Astrocyte (in vitro differentiated cells and primary cell): ENCODE measurements around the gene MMP21. TPM values are rescaled to one million over a fixed set of nuclear protein-coding genes. Genes with fewer than 3 reads are reported as not detected.

Experiments
- DNase-seq: peaks from one replicate; pipeline ENCODE4 v3.0.0-alpha.2; 2010; ENCODE audit warnings: low read depth
- FAIRE-seq: peaks from 2 replicates; lab custom pipeline; 2011; peaks lifted over from hg19 to GRCh38; lab: Jason Lieb, UNC
- H2AFZ ChIP-seq: 2 replicates; pipeline ENCODE4 v1.6.0; 2012; ENCODE audit warnings: low read depth, low read length, inconsistent platforms
- H3K27ac ChIP-seq: 2 replicates; pipeline ENCODE4 v1.5.1; 2011; ENCODE audit warnings: low read depth, low read length, inconsistent platforms
- H3K27me3 ChIP-seq: 2 replicates; pipeline ENCODE4 v1.6.0; 2011; ENCODE audit warnings: low read length, inconsistent platforms; ENCODE audit not compliant: insufficient read depth
- H3K36me3 ChIP-seq: 2 replicates; pipeline ENCODE4 v1.5.1; 2011; ENCODE audit warnings: low read length, inconsistent platforms; ENCODE audit not compliant: insufficient read depth
- H3K4me1 ChIP-seq: 2 replicates; pipeline ENCODE4 v1.5.1; 2011; ENCODE audit warnings: low read length, inconsistent platforms; ENCODE audit not compliant: insufficient read depth
- H3K4me2 ChIP-seq: 2 replicates; pipeline ENCODE4 v1.6.0; 2012; ENCODE audit warnings: low read length, inconsistent platforms
- H3K4me3 ChIP-seq: 2 replicates; pipeline ENCODE4 v1.5.1; 2011; ENCODE audit warnings: low read depth, mild to moderate bottlenecking, low read length, inconsistent platforms; ENCODE audit not compliant: insufficient read depth
- H3K79me2 ChIP-seq: 2 replicates; pipeline ENCODE4 v1.6.0; 2012; ENCODE audit warnings: mild to moderate bottlenecking, low read length, inconsistent platforms; ENCODE audit not compliant: insufficient read depth
- H3K9ac ChIP-seq: 2 replicates; pipeline ENCODE4 v1.6.0; 2012; ENCODE audit warnings: mild to moderate bottlenecking, low read length, inconsistent platforms
- H3K9me3 ChIP-seq: 2 replicates; pipeline ENCODE4 v1.5.1; 2012; ENCODE audit warnings: low read depth, mild to moderate bottlenecking, low read length, inconsistent platforms; ENCODE audit not compliant: insufficient read depth
- H4K20me1 ChIP-seq: 2 replicates; pipeline ENCODE4 v1.6.0; 2012; ENCODE audit warnings: low read length, inconsistent platforms; ENCODE audit not compliant: insufficient read depth
- H3K27ac Mint-ChIP-seq: one replicate; pipeline ENCODE4 v1.8.0; 2021; ENCODE audit warnings: mild to moderate bottlenecking, mixed read lengths; ENCODE audit not compliant: unreplicated experiment
- H3K27me3 Mint-ChIP-seq: one replicate; pipeline ENCODE4 v1.8.0; 2021; ENCODE audit warnings: low read depth, mixed read lengths; ENCODE audit not compliant: unreplicated experiment
- H3K36me3 Mint-ChIP-seq: one replicate; pipeline ENCODE4 v1.8.0; 2021; ENCODE audit warnings: low read depth, mixed read lengths; ENCODE audit not compliant: unreplicated experiment
- H3K4me1 Mint-ChIP-seq: one replicate; pipeline ENCODE4 v1.8.0; 2021; ENCODE audit warnings: low read depth, mixed read lengths; ENCODE audit not compliant: unreplicated experiment
- H3K4me3 Mint-ChIP-seq: one replicate; pipeline ENCODE4 v1.8.0; 2021; ENCODE audit warnings: mild to moderate bottlenecking, moderate library complexity, mixed read lengths; ENCODE audit not compliant: unreplicated experiment
- H3K9me3 Mint-ChIP-seq: one replicate; pipeline ENCODE4 v1.8.0; 2021; ENCODE audit warnings: mild to moderate bottlenecking, mixed read lengths; ENCODE audit not compliant: unreplicated experiment
- EZH2 ChIP-seq: IDR thresholded peaks from 2 replicates; pipeline ENCODE4 v1.6.1; 2012; ENCODE audit warnings: mild to moderate bottlenecking, low read length, inconsistent platforms; ENCODE audit not compliant: insufficient read depth
- total RNA-seq: library from RNA; stranded (reverse); gene quantifications from 2 replicates; pipeline ENCODE4 v1.2.1, GENCODE V29; 2021
- TF ChIP-seq, protein P1 (sequence below): IDR thresholded peaks from 2 replicates; pipeline ENCODE4 v1.5.1; 2011; ENCODE audit warnings: low read depth, mild to moderate bottlenecking, inconsistent platforms, low read length, moderate library complexity; ENCODE audit not compliant: insufficient read depth

Gene MMP21
- total RNA-seq, 1 donor from 2014 or later, result not detected

GRCh38 chr10:125808047-125808446 is 32.4 kb upstream of the MMP21 start:
- DNase-seq (no peak), FAIRE-seq (no peak)
- Mint-ChIP-seq H3K27ac (no peak overlapping the region), H3K4me1 (peaks cover 7% of the 10 kb centered on the region), H3K27me3 (no peaks in the 10 kb centered on the region), H3K9me3 (no peaks in the 10 kb centered on the region), H3K36me3 (peaks cover 33% of the 10 kb centered on the region), H3K4me3 (no peak overlapping the region)
- H3K36me3 ChIP-seq, result peaks cover 19% of the 10 kb centered on the region
- no peak overlapping the region for H3K4me3 ChIP-seq
- no peaks in the 10 kb centered on the region for H3K79me2 ChIP-seq
- no peak overlapping the region for H3K9ac ChIP-seq
- no peaks in the 10 kb centered on the region for H3K27me3 ChIP-seq
- no peak overlapping the region for H3K27ac ChIP-seq
- H3K9me3 ChIP-seq, result no peaks in the 10 kb centered on the region
- no peak for TF ChIP-seq EZH2
- TF ChIP-seq, protein P1, sequence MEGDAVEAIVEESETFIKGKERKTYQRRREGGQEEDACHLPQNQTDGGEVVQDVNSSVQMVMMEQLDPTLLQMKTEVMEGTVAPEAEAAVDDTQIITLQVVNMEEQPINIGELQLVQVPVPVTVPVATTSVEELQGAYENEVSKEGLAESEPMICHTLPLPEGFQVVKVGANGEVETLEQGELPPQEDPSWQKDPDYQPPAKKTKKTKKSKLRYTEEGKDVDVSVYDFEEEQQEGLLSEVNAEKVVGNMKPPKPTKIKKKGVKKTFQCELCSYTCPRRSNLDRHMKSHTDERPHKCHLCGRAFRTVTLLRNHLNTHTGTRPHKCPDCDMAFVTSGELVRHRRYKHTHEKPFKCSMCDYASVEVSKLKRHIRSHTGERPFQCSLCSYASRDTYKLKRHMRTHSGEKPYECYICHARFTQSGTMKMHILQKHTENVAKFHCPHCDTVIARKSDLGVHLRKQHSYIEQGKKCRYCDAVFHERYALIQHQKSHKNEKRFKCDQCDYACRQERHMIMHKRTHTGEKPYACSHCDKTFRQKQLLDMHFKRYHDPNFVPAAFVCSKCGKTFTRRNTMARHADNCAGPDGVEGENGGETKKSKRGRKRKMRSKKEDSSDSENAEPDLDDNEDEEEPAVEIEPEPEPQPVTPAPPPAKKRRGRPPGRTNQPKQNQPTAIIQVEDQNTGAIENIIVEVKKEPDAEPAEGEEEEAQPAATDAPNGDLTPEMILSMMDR, result no peak
- H3K4me1 ChIP-seq, result no peaks in the 10 kb centered on the region
- no peak overlapping the region for H2AFZ ChIP-seq
- H3K4me2 ChIP-seq, result no peak overlapping the region
- no peaks in the 10 kb centered on the region for H4K20me1 ChIP-seq

- H3K4me3 Mint-ChIP-seq, result no peak overlapping the region
- H3K9me3 ChIP-seq, result no peaks in the 10 kb centered on the region
- H3K9me3 Mint-ChIP-seq, result no peaks in the 10 kb centered on the region
- H4K20me1 ChIP-seq, result peaks cover 9% of the 10 kb centered on the region
- H3K36me3 Mint-ChIP-seq, result peaks cover 32% of the 10 kb centered on the region
- H3K27me3 Mint-ChIP-seq, result no peaks in the 10 kb centered on the region
- peaks cover 17% of the 10 kb centered on the region for H3K4me1 Mint-ChIP-seq
- H3K79me2 ChIP-seq, result no peaks in the 10 kb centered on the region
- H3K36me3 ChIP-seq, result peaks cover 7% of the 10 kb centered on the region
- no peak overlapping the region for H3K27ac ChIP-seq
- H3K4me3 ChIP-seq, result no peak overlapping the region
- FAIRE-seq, result no peak
- H3K4me2 ChIP-seq, result no peak overlapping the region
- DNase-seq, result no peak
- no peak overlapping the region for H3K27ac Mint-ChIP-seq
- TF ChIP-seq, protein P1, result no peak
- TF ChIP-seq EZH2, result no peak
- no peak overlapping the region for H3K9ac ChIP-seq
- H3K27me3 ChIP-seq, result no peaks in the 10 kb centered on the region
- no peak overlapping the region for H2AFZ ChIP-seq
- no peaks in the 10 kb centered on the region for H3K4me1 ChIP-seq
These were observed 27.1 kb upstream of the MMP21 start for GRCh38 chr10:125802739-125803138.

GRCh38 chr10:125802131-125802530 is 26.5 kb upstream of the MMP21 start:
- Histone ChIP-seq H4K20me1 (peaks cover 9% of the 10 kb centered on the region), H3K27ac (no peak overlapping the region), H3K4me3 (no peak overlapping the region), H3K4me1 (no peaks in the 10 kb centered on the region), H3K9ac (no peak overlapping the region), H3K36me3 (peaks cover 10% of the 10 kb centered on the region), H3K4me2 (no peak overlapping the region), H3K79me2 (no peaks in the 10 kb centered on the region), H3K27me3 (no peaks in the 10 kb centered on the region), H2AFZ (no peak overlapping the region), H3K9me3 (no peaks in the 10 kb centered on the region)
- H3K27me3 Mint-ChIP-seq, result no peaks in the 10 kb centered on the region
- no peak overlapping the region for H3K27ac Mint-ChIP-seq
- H3K4me3 Mint-ChIP-seq, result no peak overlapping the region
- peaks cover 31% of the 10 kb centered on the region for H3K36me3 Mint-ChIP-seq
- FAIRE-seq (no peak), DNase-seq (no peak)
- H3K4me1 Mint-ChIP-seq, result peaks cover 16% of the 10 kb centered on the region
- no peaks in the 10 kb centered on the region for H3K9me3 Mint-ChIP-seq
- TF ChIP-seq, protein P1, result no peak
- no peak for TF ChIP-seq EZH2
